ENCODE measurements around the gene PAK1. TPM values are rescaled to one million over a fixed set of nuclear protein-coding genes. Genes with fewer than 3 reads are reported as not detected.

The PAK1 gene
- polyA plus RNA-seq, 1 donor (not counting 4 experiments of a cell fraction or from before 2014, with no cell fraction given), result 78.2 TPM

DNA sequence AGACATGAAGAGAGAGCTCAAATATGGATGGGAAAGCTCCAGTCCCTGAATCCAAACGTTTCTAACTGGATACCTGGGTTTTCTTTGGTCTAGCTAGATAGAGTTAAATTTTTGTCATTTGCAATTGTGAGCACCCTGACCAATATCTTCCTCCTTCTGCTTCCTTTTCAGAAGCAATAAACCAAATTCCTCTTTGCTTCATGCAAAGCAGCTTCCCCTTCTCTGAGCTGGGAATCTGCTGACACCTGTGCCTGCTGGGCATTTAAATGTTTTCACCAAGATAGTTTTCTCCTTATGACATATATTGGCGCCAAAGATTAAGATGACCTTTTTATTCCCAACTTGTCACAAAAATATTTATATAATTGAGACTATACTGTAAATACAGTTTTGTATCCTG lies 27.9 kb upstream of the PAK1 start:
- no peaks in the 10 kb centered on the region for H4K20me1 ChIP-seq (ENCODE audit: control insufficient read depth, extremely low read depth, insufficient read depth, low read length)
- dilution Hi-C loops (cut with MboI; ENCODE audit: extremely low pct_ligation_motif_present, low sequenced_read_pairs), result no loop called here
- H3K9me1 ChIP-seq (ENCODE audit: control insufficient read depth, extremely low read depth, insufficient read depth, low read length), result no peaks in the 10 kb centered on the region
- peaks cover 5% of the 10 kb centered on the region for H3K27me3 ChIP-seq (ENCODE audit: control insufficient read depth, extremely low read depth, insufficient read depth, low read length)
- no peak for FAIRE-seq
- no peak overlapping the region for H3K4me2 ChIP-seq (ENCODE audit: control insufficient read depth, extremely low read depth, insufficient read depth, low read depth, low read length)
- no peak overlapping the region for H3K27ac ChIP-seq (ENCODE audit: control insufficient read depth, insufficient read depth, low read length)
- H3K4me3 ChIP-seq (ENCODE audit: control insufficient read depth in 2 of 3, extremely low read depth in 1 of 3, insufficient read depth in 2 of 3, low read depth in 1 of 3, low read length in 3 of 3), result no peak overlapping the region
- H3K36me3 ChIP-seq (ENCODE audit: control insufficient read depth in 2 of 2, extremely low read depth in 1 of 2, insufficient read depth in 2 of 2, low read length in 2 of 2), result no peaks in the 10 kb centered on the region
- no peaks in the 10 kb centered on the region for H3K9me3 ChIP-seq (ENCODE audit: control insufficient read depth, low read depth, low read length)
- no peak for DNase-seq (ENCODE audit: low read depth, low spot score)
- peaks cover 15% of the 10 kb centered on the region for H3K4me1 ChIP-seq (ENCODE audit: control insufficient read depth, extremely low read depth, insufficient read depth, low read length)
- TF ChIP-seq, protein P1, sequence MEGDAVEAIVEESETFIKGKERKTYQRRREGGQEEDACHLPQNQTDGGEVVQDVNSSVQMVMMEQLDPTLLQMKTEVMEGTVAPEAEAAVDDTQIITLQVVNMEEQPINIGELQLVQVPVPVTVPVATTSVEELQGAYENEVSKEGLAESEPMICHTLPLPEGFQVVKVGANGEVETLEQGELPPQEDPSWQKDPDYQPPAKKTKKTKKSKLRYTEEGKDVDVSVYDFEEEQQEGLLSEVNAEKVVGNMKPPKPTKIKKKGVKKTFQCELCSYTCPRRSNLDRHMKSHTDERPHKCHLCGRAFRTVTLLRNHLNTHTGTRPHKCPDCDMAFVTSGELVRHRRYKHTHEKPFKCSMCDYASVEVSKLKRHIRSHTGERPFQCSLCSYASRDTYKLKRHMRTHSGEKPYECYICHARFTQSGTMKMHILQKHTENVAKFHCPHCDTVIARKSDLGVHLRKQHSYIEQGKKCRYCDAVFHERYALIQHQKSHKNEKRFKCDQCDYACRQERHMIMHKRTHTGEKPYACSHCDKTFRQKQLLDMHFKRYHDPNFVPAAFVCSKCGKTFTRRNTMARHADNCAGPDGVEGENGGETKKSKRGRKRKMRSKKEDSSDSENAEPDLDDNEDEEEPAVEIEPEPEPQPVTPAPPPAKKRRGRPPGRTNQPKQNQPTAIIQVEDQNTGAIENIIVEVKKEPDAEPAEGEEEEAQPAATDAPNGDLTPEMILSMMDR (optimal IDR thresholded peaks at IDR 0.05 in 1 of 3, IDR thresholded peaks at IDR 0.05 in 1 of 3, conservative IDR thresholded peaks at IDR 0.05 in 1 of 3; ENCODE audit: extremely low read depth in 1 of 3, insufficient read depth in 2 of 3, low read length in 3 of 3), result no peak
- TF ChIP-seq EZH2 (IDR thresholded peaks at IDR 0.05; ENCODE audit: low read length), result no peak
- no peaks in the 10 kb centered on the region for H3K79me2 ChIP-seq (ENCODE audit: control insufficient read depth, insufficient read depth, low read length)
- H2AFZ ChIP-seq (ENCODE audit: control insufficient read depth, low read length), result no peak overlapping the region
- no peak overlapping the region for H3K9ac ChIP-seq (ENCODE audit: control insufficient read depth, extremely low read depth, insufficient read depth, low read length)

GRCh38 chr11:77497368-77497767 lies 23.5 kb upstream of the PAK1 start:
- no peak for DNase-seq (ENCODE audit: low read depth, low spot score)

More at GRCh38 chr11:77497368-77497767, 23.5 kb upstream of the PAK1 start:
- Histone ChIP-seq H2AFZ (ENCODE audit: control insufficient read depth, low read length) (no peak overlapping the region), H3K4me2 (ENCODE audit: control insufficient read depth, extremely low read depth, insufficient read depth, low read depth, low read length) (no peak overlapping the region), H3K36me3 (ENCODE audit: control insufficient read depth in 2 of 2, extremely low read depth in 1 of 2, insufficient read depth in 2 of 2, low read length in 2 of 2) (no peaks in the 10 kb centered on the region), H3K9me1 (ENCODE audit: control insufficient read depth, extremely low read depth, insufficient read depth, low read length) (no peaks in the 10 kb centered on the region), H3K4me3 (ENCODE audit: control insufficient read depth in 2 of 3, extremely low read depth in 1 of 3, insufficient read depth in 2 of 3, low read depth in 1 of 3, low read length in 3 of 3) (no peak overlapping the region), H4K20me1 (ENCODE audit: control insufficient read depth, extremely low read depth, insufficient read depth, low read length) (no peaks in the 10 kb centered on the region), H3K9ac (ENCODE audit: control insufficient read depth, extremely low read depth, insufficient read depth, low read length) (no peak overlapping the region), H3K27ac (ENCODE audit: control insufficient read depth, insufficient read depth, low read length) (no peak overlapping the region), H3K9me3 (ENCODE audit: control insufficient read depth, low read depth, low read length) (no peaks in the 10 kb centered on the region), H3K4me1 (ENCODE audit: control insufficient read depth, extremely low read depth, insufficient read depth, low read length) (no peaks in the 10 kb centered on the region), H3K27me3 (ENCODE audit: control insufficient read depth, extremely low read depth, insufficient read depth, low read length) (peaks cover 5% of the 10 kb centered on the region), H3K79me2 (ENCODE audit: control insufficient read depth, insufficient read depth, low read length) (no peaks in the 10 kb centered on the region)
- dilution Hi-C loops (cut with MboI; ENCODE audit: extremely low pct_ligation_motif_present, low sequenced_read_pairs), result no loop called here
- FAIRE-seq, result no peak
- TF ChIP-seq, protein P1 (optimal IDR thresholded peaks at IDR 0.05 in 1 of 3, IDR thresholded peaks at IDR 0.05 in 1 of 3, conservative IDR thresholded peaks at IDR 0.05 in 1 of 3; ENCODE audit: extremely low read depth in 1 of 3, insufficient read depth in 2 of 3, low read length in 3 of 3), result no peak
- TF ChIP-seq EZH2 (IDR thresholded peaks at IDR 0.05; ENCODE audit: low read length), result no peak
